DND-41 (cell line): ENCODE measurements around the gene DNAH17.

Source experiments
- ATAC-seq: fragments of 200-7000 bp; cut with Tn5 transposase; 3 replicates; pipeline ENCODE4 v1.9.1; 2021; ENCODE audit warnings: low read depth; ENCODE audit not compliant: insufficient read depth
- DNase-seq: peaks from one replicate; pipeline ENCODE4 v3.0.0-alpha.2; 2020
- H2AFZ ChIP-seq: 2 replicates; pipeline ENCODE4 v1.6.0; 2012; ENCODE audit warnings: low read depth, low read length
- H3K27ac ChIP-seq: 2 replicates; pipeline ENCODE4 v1.5.1; 2012; ENCODE audit warnings: low read length, inconsistent platforms
- H3K27me3 ChIP-seq: fragments of 200-600 bp; sonication (generic); 2 replicates; pipeline ENCODE4 v1.6.0; 2012; ENCODE audit warnings: low read length, mild to moderate bottlenecking, inconsistent platforms; ENCODE audit not compliant: insufficient read depth, poor library complexity
- H3K36me3 ChIP-seq: 2 replicates; pipeline ENCODE4 v1.5.1; 2012; ENCODE audit warnings: low read length, inconsistent platforms; ENCODE audit not compliant: insufficient read depth
- H3K4me1 ChIP-seq: 2 replicates; pipeline ENCODE4 v1.5.1; 2012; ENCODE audit warnings: mild to moderate bottlenecking, low read length; ENCODE audit not compliant: insufficient read depth
- H3K4me2 ChIP-seq: 2 replicates; pipeline ENCODE4 v1.6.0; 2012; ENCODE audit warnings: mild to moderate bottlenecking, moderate library complexity, low read length, inconsistent platforms; ENCODE audit not compliant: insufficient read depth
- H3K4me3 ChIP-seq, 2 experiments: fragments of 200-600 bp in 1 of 2; shearing (Covaris generic) in 1 of 2; 2 replicates each; pipeline ENCODE4 v1.5.1; 2012 to 2016; ENCODE audit warnings: inconsistent platforms in 2 of 2, low read length in 2 of 2, mild to moderate bottlenecking in 2 of 2, low read depth in 1 of 2, moderate library complexity in 1 of 2
- H3K79me2 ChIP-seq: 2 replicates; pipeline ENCODE4 v1.6.0; 2012; ENCODE audit warnings: low read length, inconsistent platforms; ENCODE audit not compliant: insufficient read depth
- H3K9ac ChIP-seq: 2 replicates; pipeline ENCODE4 v1.6.0; 2012; ENCODE audit warnings: low read depth, mild to moderate bottlenecking, inconsistent platforms, low read length, moderate library complexity
- H3K9me3 ChIP-seq: 2 replicates; pipeline ENCODE4 v1.5.1; 2012; ENCODE audit warnings: low read length, moderate library complexity, mild to moderate bottlenecking, inconsistent platforms; ENCODE audit not compliant: insufficient read depth, severe bottlenecking
- H4K20me1 ChIP-seq: 2 replicates; pipeline ENCODE4 v1.6.0; 2012; ENCODE audit warnings: low read length; ENCODE audit not compliant: insufficient read depth
- CTCF ChIP-seq: IDR thresholded peaks from 2 replicates; pipeline ENCODE4 v1.5.1; 2012; ENCODE audit warnings: borderline replicate concordance, low read length, moderate library complexity, mild to moderate bottlenecking; ENCODE audit not compliant: poor library complexity, severe bottlenecking; ENCODE audit errors: extremely low read depth
- EZH2 ChIP-seq: IDR thresholded peaks from 3 replicates; pipeline ENCODE4 v1.6.1; 2012; ENCODE audit warnings: borderline replicate concordance, low read depth, mild to moderate bottlenecking, moderate library complexity, low read length, inconsistent platforms; ENCODE audit not compliant: severe bottlenecking

The DNAH17 gene

DNA sequence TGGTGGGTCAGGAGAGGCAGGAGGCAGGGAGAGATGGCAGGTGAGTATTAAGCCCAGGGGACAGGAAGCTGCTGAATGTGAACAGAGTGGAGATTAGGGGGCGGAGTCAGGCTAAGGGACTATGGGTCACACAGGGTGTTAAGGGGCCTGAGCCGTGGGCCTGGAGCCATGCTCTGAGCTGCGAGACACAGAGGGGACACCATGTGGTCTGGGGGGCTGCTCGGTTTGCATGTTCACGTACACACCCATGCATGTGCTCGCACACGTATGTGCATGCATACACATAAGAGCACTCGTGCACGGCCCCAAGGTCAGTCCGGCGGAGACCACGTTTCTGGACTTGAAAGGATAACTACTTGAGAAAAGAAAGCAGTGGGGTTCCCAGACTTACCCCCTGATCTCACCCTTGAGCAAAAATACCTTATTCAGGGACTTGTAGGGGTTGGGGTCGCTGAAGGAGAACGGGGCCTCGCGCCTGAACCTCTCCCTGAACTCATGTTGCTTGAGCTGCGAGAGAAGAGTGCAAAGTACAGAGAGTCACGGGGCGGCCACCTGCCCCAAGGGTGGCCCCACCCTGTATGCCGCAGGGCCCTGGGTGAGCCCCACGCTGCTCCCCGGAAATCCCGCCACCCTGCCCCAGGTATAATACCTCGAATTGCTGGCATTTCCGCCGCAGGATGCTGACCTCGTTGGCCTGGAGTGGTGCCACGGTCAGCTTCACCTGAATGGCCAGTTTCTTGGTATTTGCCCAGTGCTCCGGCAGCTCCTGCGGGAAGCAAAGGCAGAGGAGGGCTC lies 50.8 kb downstream of the DNAH17 start:
- Histone ChIP-seq H3K4me1 (no peaks in the 10 kb centered on the region), H3K9me3 (no peaks in the 10 kb centered on the region), H2AFZ (no peak overlapping the region), H3K4me3 (no peak overlapping the region), H3K9ac (no peak overlapping the region), H3K27me3 (no peaks in the 10 kb centered on the region), H3K4me2 (no peak overlapping the region), H3K79me2 (no peaks in the 10 kb centered on the region), H3K27ac (no peak overlapping the region), H4K20me1 (no peaks in the 10 kb centered on the region), H3K36me3 (no peaks in the 10 kb centered on the region)
- ATAC-seq, result no peak
- TF ChIP-seq CTCF (no peak), EZH2 (no peak)
- DNase-seq, result no peak

DNA sequence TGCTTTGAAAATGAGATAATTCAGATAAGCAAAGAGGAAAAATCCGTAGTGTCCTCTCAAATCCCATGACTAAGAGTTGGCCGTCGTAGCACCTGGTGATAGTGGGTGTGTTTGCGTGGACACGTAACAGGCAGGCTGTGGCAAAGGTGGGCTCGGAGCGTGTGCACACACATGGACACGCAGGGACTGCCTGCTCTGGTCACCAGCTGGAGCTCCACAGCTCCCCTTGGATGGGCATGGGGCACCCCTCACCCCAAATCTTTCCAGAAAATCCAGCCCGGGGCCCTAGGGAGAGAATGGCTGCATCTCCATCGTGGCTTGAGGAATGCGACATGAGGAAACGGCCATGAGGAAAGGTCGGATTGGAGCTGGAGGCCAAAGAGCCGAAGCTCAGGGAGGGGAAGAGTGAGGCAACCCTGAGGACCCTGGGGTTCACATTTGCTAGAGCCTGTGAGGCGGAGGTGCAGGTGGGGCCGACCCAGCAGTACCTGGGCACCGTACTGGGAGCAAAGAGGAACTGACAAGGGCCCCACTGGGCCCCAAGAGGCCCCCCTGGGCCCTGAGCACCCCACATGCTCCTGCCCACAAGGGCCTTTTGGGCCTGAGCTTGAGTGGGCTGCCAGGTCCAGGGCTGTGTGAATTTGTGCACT lies 51.6 kb downstream of the DNAH17 start:
- H3K4me3 ChIP-seq, result no peak overlapping the region
- H3K9me3 ChIP-seq, result no peaks in the 10 kb centered on the region
- no peaks in the 10 kb centered on the region for H3K4me1 ChIP-seq
- H3K27me3 ChIP-seq, result no peaks in the 10 kb centered on the region
- H4K20me1 ChIP-seq, result no peaks in the 10 kb centered on the region
- H3K27ac ChIP-seq, result no peak overlapping the region
- no peak overlapping the region for H3K4me2 ChIP-seq
- TF ChIP-seq EZH2, result no peak
- no peak for TF ChIP-seq CTCF
- DNase-seq (no peak), ATAC-seq (no peak)
- H3K9ac ChIP-seq, result no peak overlapping the region
- H2AFZ ChIP-seq, result no peak overlapping the region
- no peaks in the 10 kb centered on the region for H3K36me3 ChIP-seq
- H3K79me2 ChIP-seq, result no peaks in the 10 kb centered on the region

DNA sequence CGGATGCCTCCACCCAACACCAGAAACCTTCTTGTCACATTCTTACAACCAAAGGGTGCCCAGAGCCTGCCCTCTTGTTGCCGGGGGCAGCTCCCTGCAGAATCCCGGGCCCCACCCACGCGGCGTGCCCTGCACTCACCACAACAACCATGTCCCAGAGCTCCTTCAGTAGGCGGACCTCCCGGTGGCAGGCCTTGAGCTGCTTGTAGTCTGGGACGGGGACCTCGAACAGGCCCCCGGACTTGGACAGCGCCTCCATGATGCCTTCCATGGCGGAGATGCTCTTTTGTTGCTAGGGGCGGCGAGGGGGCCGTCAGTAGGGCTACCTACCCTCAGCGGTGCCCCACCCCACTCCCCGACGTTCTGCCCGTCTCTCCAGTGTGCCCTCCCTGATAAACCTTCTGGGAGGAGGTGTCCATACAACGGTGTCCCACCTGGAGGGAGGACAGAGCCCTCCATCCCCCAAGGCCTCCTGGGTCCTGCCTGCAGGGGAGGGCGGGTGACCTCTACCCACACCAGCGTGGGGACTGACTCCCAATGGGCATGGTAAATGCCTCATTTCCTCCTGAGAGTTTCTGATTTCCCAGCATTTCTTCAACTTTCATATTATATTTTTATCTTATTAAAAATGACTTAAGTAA lies 52.2 kb downstream of the DNAH17 start:
- Histone ChIP-seq H3K9me3 (no peaks in the 10 kb centered on the region), H3K4me1 (no peaks in the 10 kb centered on the region), H3K27ac (no peak overlapping the region), H2AFZ (no peak overlapping the region), H3K4me3 (no peak overlapping the region), H3K36me3 (no peaks in the 10 kb centered on the region), H3K27me3 (no peaks in the 10 kb centered on the region), H4K20me1 (no peaks in the 10 kb centered on the region), H3K79me2 (no peaks in the 10 kb centered on the region), H3K9ac (no peak overlapping the region), H3K4me2 (no peak overlapping the region)
- ATAC-seq (no peak), DNase-seq (no peak)
- TF ChIP-seq EZH2 (no peak), CTCF (no peak)
